SK-N-SH (cell line): ENCODE results near the gene PPP5C.

Experiments used
- EP300 ChIP-seq, 2 experiments: IDR thresholded peaks; 2 replicates each; pipeline versions ENCODE4 v1.4.0 to v1.6.1; 2012; ENCODE audit warnings: borderline replicate concordance in 1 of 2, low read depth in 1 of 2, low read length in 1 of 2
- POLR2AphosphoS5 ChIP-seq: IDR thresholded peaks from 2 replicates; pipeline ENCODE4 v1.6.1; 2012; ENCODE audit warnings: low read depth, low read length
- RCOR1 ChIP-seq: fragments of 150-350 bp; IDR thresholded peaks from 2 replicates; pipeline ENCODE4 v1.6.1; 2017; ENCODE audit warnings: antibody characterized with exemption, low read length
- TF ChIP-seq, protein P1 (sequence below): fragments of 200-600 bp; sonication (generic); IDR thresholded peaks from 2 replicates; pipeline ENCODE4 v1.6.1; 2017; ENCODE audit warnings: antibody characterized with exemption, mild to moderate bottlenecking, moderate library complexity
- TF ChIP-seq, protein P2 (sequence below): fragments of 150-350 bp; IDR thresholded peaks from 2 replicates; pipeline ENCODE4 v1.6.1; 2017; ENCODE audit warnings: antibody characterized with exemption, low read length, low read depth, borderline replicate concordance
- TF ChIP-seq, protein P3 (sequence below): IDR thresholded peaks from 2 replicates; pipeline ENCODE4 v1.6.1; 2012; ENCODE audit warnings: mild to moderate bottlenecking, low read depth, low read length, moderate library complexity
- TF ChIP-seq, protein P4 (sequence below): IDR thresholded peaks from 2 replicates; pipeline ENCODE4; 2012

DNA sequence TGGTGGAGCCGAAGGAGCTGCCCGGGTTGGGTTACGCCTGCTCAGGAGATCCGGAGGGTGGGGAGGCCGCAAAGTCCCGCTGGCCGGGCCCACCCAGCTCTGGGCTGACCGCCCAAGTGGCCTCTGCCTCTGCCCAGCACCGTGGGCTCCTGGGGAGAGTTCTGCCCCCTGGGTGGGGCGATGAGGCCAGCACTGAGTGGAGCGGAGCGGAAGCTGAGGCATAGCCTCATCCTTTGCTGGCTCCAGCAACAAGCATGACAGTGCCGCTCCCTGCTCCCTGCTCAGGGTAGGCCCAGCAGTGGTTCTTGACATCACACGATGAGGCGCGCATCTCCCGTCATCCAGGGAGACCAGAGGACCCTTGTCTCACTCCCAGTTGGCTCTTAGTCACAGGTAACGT lies 44.0 kb downstream of the PPP5C start:
- TF ChIP-seq, protein P1, sequence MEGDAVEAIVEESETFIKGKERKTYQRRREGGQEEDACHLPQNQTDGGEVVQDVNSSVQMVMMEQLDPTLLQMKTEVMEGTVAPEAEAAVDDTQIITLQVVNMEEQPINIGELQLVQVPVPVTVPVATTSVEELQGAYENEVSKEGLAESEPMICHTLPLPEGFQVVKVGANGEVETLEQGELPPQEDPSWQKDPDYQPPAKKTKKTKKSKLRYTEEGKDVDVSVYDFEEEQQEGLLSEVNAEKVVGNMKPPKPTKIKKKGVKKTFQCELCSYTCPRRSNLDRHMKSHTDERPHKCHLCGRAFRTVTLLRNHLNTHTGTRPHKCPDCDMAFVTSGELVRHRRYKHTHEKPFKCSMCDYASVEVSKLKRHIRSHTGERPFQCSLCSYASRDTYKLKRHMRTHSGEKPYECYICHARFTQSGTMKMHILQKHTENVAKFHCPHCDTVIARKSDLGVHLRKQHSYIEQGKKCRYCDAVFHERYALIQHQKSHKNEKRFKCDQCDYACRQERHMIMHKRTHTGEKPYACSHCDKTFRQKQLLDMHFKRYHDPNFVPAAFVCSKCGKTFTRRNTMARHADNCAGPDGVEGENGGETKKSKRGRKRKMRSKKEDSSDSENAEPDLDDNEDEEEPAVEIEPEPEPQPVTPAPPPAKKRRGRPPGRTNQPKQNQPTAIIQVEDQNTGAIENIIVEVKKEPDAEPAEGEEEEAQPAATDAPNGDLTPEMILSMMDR = no peak
- TF ChIP-seq POLR2AphosphoS5 = no peak
- no peak for TF ChIP-seq RCOR1
- TF ChIP-seq, protein P2, sequence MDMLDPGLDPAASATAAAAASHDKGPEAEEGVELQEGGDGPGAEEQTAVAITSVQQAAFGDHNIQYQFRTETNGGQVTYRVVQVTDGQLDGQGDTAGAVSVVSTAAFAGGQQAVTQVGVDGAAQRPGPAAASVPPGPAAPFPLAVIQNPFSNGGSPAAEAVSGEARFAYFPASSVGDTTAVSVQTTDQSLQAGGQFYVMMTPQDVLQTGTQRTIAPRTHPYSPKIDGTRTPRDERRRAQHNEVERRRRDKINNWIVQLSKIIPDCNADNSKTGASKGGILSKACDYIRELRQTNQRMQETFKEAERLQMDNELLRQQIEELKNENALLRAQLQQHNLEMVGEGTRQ = no peak
- TF ChIP-seq, protein P3, sequence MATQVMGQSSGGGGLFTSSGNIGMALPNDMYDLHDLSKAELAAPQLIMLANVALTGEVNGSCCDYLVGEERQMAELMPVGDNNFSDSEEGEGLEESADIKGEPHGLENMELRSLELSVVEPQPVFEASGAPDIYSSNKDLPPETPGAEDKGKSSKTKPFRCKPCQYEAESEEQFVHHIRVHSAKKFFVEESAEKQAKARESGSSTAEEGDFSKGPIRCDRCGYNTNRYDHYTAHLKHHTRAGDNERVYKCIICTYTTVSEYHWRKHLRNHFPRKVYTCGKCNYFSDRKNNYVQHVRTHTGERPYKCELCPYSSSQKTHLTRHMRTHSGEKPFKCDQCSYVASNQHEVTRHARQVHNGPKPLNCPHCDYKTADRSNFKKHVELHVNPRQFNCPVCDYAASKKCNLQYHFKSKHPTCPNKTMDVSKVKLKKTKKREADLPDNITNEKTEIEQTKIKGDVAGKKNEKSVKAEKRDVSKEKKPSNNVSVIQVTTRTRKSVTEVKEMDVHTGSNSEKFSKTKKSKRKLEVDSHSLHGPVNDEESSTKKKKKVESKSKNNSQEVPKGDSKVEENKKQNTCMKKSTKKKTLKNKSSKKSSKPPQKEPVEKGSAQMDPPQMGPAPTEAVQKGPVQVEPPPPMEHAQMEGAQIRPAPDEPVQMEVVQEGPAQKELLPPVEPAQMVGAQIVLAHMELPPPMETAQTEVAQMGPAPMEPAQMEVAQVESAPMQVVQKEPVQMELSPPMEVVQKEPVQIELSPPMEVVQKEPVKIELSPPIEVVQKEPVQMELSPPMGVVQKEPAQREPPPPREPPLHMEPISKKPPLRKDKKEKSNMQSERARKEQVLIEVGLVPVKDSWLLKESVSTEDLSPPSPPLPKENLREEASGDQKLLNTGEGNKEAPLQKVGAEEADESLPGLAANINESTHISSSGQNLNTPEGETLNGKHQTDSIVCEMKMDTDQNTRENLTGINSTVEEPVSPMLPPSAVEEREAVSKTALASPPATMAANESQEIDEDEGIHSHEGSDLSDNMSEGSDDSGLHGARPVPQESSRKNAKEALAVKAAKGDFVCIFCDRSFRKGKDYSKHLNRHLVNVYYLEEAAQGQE = no peak
- TF ChIP-seq, protein P4, sequence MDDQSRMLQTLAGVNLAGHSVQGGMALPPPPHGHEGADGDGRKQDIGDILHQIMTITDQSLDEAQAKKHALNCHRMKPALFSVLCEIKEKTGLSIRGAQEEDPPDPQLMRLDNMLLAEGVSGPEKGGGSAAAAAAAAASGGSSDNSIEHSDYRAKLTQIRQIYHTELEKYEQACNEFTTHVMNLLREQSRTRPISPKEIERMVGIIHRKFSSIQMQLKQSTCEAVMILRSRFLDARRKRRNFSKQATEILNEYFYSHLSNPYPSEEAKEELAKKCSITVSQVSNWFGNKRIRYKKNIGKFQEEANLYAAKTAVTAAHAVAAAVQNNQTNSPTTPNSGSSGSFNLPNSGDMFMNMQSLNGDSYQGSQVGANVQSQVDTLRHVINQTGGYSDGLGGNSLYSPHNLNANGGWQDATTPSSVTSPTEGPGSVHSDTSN = no peak
- no peak for TF ChIP-seq EP300 (IDR thresholded peaks at IDR 0.05; ENCODE audit: borderline replicate concordance in 1 of 2, low read depth in 1 of 2, low read length in 1 of 2)
